Activated CD8-positive, alpha-beta memory T cell treated with anti-CD3 and anti-CD28 coated beads, Interleukin-2, amount 50 U/mL, for 24 hours (primary cell): Measurements from ENCODE around the gene SERINC1.

Experiments used
- DNase-seq: peaks from one replicate; pipeline ENCODE4 v3.0.0-alpha.2; 2020; ENCODE audit errors: extremely low read depth

The SERINC1 gene

DNA sequence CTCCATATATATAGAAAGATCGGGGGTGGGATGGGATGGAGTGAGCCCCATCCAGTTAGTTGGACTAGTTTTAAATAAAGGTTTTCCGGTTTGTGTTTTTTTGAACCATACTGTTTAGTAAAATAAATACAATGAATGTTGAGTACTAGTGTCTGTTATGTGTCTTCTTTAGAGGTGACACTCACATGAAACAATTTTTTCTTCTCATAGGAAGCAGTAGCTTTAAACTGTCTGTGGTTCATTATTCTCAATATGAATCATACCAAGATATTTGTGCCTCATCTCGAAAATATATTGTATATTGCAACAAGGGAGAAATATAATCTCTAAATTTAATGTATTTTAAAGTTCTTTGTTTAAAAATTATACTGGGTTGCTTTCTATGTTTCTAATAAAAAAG lies 38.8 kb downstream of the SERINC1 start:
- no peak for DNase-seq

- DNase-seq, result no peak
Measured at GRCh38 chr6:122431780-122432179, 39.8 kb downstream of the SERINC1 start.

- no peak for DNase-seq
Measured at GRCh38 chr6:122429323-122429722, 42.3 kb downstream of the SERINC1 start.

DNA sequence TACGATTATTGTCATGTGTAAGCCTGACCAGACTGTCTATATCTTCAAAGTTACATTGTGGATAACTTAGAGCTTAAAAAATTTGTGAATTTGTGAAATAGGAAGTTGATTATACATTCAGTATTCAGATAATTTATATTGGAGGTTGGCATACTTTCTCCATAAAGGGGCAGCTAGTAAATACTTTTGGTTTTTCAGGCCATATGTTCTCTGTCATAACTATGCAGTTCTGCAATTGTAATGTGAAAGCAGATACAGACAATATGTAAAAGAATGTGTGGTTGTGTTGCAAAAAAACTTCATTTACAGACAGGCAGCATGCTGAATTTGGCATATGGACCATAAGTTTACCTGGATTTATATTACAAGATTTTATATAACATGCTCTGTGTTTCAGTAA lies 42.8 kb downstream of the SERINC1 start:
- no peak for DNase-seq

DNA sequence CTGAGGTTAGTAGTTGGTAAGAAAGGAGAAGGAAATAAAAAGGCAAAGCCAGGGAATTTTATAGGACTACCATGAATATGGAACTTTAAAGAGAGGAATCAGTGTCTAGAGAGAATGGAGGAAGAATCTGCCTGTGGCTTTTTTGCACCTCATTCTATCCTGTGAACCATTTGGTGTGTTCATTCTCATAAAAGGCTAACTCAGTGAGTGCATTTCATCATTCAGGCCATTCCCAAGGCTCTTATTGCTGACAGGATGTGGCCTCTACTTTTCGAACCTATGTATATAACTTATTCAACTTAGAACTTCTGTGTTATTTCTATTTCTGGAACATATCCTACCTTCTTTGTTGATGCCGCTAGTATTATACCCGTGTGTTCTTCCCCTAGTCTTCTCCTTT lies 45.0 kb downstream of the SERINC1 start:
- DNase-seq, result no peak

GRCh38 chr6:122423734-122424133 lies 47.9 kb downstream of the SERINC1 start:
- DNase-seq, result no peak

DNA sequence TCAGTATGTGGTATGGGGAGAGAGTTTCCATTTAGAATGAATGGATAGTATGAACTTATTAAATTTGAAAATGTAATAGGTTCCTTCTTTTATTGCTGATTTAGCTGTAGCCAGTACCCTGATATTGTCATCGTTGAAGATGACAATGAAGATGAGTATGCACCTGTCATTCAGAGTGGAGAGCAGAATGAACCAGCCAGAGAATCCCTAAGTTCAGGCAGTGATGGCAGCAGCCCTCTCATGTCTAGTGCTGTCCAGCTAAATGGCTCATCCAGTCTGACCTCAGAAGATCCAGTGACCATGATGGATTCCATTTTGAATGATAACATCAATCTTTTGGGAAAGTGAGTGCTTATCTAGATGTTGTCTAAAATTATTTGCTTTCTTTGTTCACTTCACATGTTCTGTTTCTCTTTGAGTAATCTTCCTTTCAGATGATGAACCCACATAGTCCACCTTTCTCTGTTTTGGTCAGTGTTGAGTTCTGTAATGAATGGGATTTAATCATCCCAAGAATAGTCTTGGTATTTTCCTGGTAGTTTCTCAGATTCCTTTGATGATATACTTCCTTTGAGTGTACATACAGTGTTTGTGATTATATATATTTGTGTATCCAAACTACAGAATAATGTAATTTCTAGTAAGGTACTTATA lies 48.9 kb downstream of the SERINC1 start:
- DNase-seq, result no peak

DNA sequence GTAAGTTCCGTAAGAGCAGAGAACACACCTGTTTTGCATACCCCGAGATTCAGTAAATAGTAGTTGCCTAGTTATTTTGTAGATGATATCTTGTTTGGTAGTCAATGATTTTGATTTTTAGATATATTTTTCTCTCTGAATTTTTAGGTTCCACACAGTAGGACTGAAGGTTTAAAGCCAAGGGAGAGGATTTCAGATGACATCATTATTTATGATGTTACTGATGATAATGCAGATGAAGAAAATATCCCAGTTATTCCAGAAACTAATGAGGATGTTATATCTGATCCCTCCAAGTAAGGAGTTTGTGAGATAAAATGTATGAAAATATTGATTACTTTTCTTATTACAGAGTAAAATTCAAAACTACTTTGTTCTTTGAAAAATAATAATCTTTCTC lies 49.6 kb downstream of the SERINC1 start:
- DNase-seq, result no peak

DNA sequence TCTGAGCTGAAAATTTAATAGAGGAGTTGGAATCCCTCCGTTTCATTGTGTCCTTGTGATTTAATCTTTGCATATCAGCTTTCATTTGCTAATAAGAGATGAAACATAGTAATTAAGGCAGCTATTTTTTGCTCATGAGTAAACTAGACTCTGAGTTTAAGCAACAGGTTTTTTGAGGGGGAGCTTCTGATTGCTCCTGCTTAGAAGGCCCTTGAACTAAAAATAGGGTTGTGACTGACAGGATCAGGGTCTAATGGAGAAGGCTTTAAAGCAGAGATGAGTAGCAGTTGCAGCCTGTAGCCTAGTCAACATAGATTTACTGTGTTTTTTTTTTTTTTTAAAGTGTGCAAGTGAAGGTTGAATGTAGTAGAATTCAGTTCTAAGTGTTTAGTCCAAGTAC lies 54.8 kb downstream of the SERINC1 start:
- no peak for DNase-seq

DNA sequence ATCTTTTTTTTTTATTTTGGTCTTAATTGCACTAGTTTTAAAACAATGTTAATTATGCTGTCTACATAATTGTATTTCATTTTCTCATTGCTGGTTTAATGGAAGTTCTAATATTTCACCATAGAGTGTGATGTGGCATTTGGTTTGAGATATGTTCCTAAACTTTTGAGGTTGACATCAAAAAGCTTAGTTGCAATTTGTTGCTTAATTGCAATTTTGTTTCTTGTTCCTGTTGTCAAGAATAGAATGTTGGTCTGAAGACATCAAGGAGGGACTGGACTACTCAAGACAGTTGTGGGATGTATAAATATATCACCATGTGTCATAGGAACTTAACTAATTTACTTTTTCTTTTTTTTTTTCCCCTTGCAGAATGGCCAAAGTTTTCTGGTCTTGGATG lies 59.6 kb downstream of the SERINC1 start:
- no peak for DNase-seq

- no peak for DNase-seq
Measured at GRCh38 chr6:122408702-122409458, 62.7 kb downstream of the SERINC1 start.

DNA sequence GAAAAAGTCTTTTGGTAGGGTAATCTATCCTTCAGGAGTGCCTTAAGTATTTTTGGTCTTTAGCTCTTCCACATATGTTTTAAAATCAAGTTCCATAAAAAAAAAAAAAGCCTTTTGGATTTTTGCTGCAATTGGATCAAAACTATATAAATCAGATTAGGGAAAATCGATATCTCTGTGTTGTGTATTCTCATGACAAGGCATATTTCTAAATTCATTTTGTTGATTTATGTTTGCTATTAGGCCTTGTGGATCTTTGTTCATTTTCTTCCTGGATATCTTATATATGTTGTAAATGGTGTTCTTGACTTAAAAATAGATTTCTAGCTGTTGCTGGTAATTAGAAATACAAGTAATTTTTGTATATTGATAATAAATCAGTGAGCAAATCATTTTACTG lies 63.4 kb downstream of the SERINC1 start:
- DNase-seq, result no peak

DNA sequence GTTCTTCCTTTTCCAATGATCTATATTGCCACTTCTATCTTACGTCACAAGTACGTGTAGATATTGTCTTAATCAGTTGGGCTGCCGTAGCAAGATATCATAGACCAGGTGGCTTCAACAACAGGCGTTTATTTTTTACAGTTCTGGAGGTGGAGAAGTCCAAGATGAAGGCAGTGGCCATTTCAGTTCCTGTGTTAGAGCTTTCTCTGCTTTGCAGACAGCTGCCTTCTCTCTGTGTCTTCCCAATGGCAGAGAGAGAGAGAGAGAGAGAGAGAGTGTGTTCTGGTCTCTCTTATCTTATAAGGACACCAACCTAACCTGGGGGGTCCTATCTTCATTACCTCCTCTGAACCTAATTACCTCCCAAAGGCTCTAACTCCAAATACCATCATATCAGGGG lies 63.9 kb downstream of the SERINC1 start:
- no peak for DNase-seq

DNA sequence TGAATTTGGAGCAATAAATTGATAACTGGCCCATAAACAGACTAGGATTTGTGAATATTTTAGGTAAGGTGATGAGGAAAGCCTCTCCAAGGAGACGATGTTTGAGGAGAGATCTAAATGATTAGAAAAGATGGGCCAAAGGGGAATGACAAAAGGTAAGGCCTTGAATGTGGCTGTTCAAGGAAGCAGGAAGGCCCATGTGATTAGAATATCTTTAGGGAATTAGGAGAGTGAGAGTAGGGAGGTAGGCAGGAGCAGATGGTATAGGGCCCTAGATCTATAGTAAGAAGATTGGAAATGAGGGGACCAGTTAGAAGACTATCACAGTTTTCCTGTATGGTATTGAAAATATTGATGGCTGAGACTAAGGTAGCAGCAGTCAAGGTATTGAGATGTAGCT lies 65.4 kb downstream of the SERINC1 start:
- DNase-seq, result no peak

- DNase-seq, result no peak
Measured at GRCh38 chr6:122405417-122405816, 66.2 kb downstream of the SERINC1 start.

DNA sequence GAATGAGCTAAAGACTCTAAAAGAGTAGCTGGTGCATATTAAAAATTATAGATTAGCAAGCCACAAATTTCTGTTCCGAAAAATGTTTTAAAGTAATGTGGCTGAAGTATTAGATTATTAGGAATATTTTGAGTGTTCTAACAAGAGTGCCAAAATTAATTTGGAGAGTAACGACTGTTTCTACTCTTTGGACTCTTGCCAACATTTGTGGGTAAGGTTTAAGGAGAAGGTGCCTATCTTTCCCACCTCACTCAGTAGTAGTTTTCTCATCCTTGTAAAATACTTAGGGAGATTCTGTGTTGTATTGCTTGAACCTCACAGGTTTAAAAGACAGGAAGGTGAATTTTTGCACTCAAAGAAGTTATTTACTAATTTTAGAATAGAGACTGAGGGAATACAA lies 67.2 kb downstream of the SERINC1 start:
- DNase-seq, result no peak

DNA sequence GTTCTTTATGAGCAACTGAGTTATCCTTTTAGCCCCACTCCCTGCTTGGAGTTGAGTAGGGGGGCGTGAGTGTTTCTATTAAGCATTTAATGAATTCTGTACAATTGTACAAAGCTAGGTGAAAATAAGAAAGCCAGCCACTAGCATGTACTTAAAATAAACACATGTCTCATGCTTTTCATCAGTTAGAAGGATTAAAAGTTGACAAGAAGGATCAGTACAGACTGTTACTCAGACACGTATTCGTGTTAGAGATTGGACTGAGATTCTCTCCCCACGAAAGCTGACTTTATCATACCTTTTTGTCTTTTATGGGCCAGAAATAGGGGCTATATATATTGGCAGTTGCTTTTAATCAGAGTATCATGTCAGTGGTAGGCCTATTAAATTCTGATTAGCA lies 70.5 kb downstream of the SERINC1 start:
- no peak for DNase-seq

GRCh38 chr6:122400462-122401089 lies 71.0 kb downstream of the SERINC1 start:
- no peak for DNase-seq

- DNase-seq, result no peak
Measured at GRCh38 chr6:122400121-122400450, 71.5 kb downstream of the SERINC1 start.

DNA sequence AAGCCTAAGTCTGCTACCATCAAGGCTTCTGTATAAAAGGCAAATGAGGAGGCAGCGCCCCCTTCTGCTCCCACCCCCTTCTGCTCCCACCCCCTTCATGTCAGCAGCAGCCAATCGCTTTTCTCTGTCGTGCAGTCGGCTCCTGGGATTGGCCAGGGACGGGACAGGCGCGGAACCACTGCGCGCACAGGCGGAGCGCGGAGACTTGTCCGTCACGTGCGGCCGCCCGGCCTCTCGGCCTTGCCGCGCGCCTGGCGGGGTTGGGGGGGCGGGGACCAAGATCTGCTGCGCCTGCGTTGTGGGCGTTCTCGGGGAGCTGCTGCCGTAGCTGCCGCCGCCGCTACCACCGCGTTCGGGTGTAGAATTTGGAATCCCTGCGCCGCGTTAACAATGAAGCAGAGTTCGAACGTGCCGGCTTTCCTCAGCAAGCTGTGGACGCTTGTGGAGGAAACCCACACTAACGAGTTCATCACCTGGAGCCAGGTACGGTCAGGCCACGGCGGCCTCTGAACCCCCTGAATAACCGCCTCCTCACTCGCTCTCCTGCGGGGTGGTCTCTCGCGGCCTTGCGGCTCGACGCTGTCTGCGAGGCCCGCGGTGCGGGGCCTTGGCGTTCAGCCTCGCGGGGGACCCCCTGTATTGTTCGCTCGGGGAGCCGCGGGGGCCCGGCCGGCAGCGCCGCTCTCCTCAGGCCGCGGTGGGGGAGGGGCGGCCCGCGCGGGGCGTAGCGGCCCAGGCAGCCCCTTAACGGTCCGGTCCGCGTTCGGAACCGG lies 72.1 kb downstream of the SERINC1 start, which contains the start of gene HSF2:
Gene HSF2, plus strand, starts transcription at position 305 of the 773 bp plus-strand sequence. Its CDS starts 86 bp downstream, at position 391.
- DNase-seq, result peak; percentile 90

DNA sequence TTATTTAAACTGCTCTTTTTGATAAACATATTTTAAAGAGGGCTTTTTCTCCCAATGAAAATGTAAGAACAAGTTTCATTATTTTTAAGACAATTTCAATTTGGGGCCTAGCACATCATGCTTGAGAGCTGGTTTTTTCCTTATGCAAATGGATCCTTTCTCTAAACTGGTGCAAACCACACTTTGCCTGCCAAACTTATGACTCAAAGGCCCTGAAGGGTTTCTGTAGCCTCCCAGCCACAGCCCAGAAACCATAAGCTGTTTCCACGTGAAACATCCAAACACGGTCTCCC lies 72.6 kb downstream of the SERINC1 start:
- DNase-seq, result no peak

DNA sequence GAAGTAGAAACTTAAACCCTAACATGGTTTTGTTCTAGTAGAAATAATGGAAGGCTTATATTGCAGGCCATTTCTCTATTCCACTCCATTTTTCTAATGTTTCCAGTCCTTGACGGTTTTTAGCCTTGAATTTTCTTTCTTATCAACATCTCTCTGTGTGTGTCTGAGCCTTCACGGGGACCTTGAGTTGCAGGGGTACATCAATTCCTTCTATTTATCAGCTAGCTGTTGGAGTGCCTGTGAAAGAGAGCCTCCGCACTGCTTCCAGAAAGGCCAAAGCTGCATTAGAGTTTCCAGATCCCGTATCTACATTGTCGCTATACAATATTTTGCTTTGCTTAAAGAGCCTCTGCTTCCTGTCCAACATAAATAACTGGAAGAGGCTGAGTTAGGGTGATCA lies 77.6 kb downstream of the SERINC1 start:
- DNase-seq, result no peak
